NCI-H1694 treated with DMSO at 0.1 percent for 48 hours (cell line): ENCODE data around the gene PDK1.
A peak's percentile ranks its signal among the peaks of the same experiment; 100 is the strongest.
"Not testable (repeated sequence)": the region's sequence is repeated elsewhere in the genome, so short reads cannot be mapped to it uniquely, and the experiment has no call there.

ENCODE experiments used
- DNase-seq: peaks from one replicate; lab custom pipeline; 2025; lab: John Stamatoyannopoulos, UW

The PDK1 gene

GRCh38 chr2:172552547-172553291, 3.2 kb upstream of the PDK1 start:
- no peak for DNase-seq

GRCh38 chr2:172554352-172555271, 1.3 kb upstream of the PDK1 start:
- DNase-seq: no peak

- peak; percentile 63 for DNase-seq
Measured at GRCh38 chr2:172555272-172555521, 693 bp upstream of the PDK1 start.

GRCh38 chr2:172556284-172557033, 569 bp downstream of the PDK1 start:
- no peak for DNase-seq

GRCh38 chr2:172558372-172558771, 2.5 kb downstream of the PDK1 start:
- DNase-seq: no peak

- DNase-seq: no peak
Measured at GRCh38 chr2:172560721-172561120, 4.8 kb downstream of the PDK1 start.

- peak; percentile 11 for DNase-seq
Measured at GRCh38 chr2:172561270-172561669, 5.4 kb downstream of the PDK1 start.

GRCh38 chr2:172562298-172562697, 6.4 kb downstream of the PDK1 start:
- no peak for DNase-seq

GRCh38 chr2:172564376-172564775, 8.5 kb downstream of the PDK1 start:
- no peak for DNase-seq

GRCh38 chr2:172571245-172571644, 15.4 kb downstream of the PDK1 start:
- no peak for DNase-seq

GRCh38 chr2:172572981-172573380, 17.1 kb downstream of the PDK1 start:
- DNase-seq: no peak

- DNase-seq: no peak
Measured at GRCh38 chr2:172574965-172575364, 19.1 kb downstream of the PDK1 start.

GRCh38 chr2:172578054-172578453, 22.2 kb downstream of the PDK1 start:
- no peak for DNase-seq

- DNase-seq: no peak
Measured at GRCh38 chr2:172578860-172579512, 23.1 kb downstream of the PDK1 start.

GRCh38 chr2:172580544-172580943, 24.7 kb downstream of the PDK1 start:
- no peak for DNase-seq

- no peak for DNase-seq
Measured at GRCh38 chr2:172582656-172583055, 26.8 kb downstream of the PDK1 start.

GRCh38 chr2:172586245-172586891, 30.5 kb downstream of the PDK1 start:
- no peak for DNase-seq

- DNase-seq: not testable (repeated sequence)
Measured at GRCh38 chr2:172587231-172587630, 31.3 kb downstream of the PDK1 start.

- no peak for DNase-seq
Measured at GRCh38 chr2:172588931-172589330, 33.0 kb downstream of the PDK1 start.

- DNase-seq: not testable (repeated sequence)
Measured at GRCh38 chr2:172591386-172591785, 35.5 kb downstream of the PDK1 start.

GRCh38 chr2:172592190-172592589, 36.3 kb downstream of the PDK1 start:
- DNase-seq: not testable (repeated sequence)

- no peak for DNase-seq
Measured at GRCh38 chr2:172596776-172597175, 40.9 kb downstream of the PDK1 start.
